NCI-H128 (cell line): ENCODE data around the gene DPF1.

ENCODE experiments used
- DNase-seq: peaks from one replicate; lab custom pipeline; 2025; ENCODE audit not compliant: unreplicated experiment; lab: John Stamatoyannopoulos, UW

The DPF1 gene

GRCh38 chr19:38201731-38202130 lies 22.3 kb downstream of the DPF1 start:
- DNase-seq = no peak

- DNase-seq = no peak
Observed at GRCh38 chr19:38199340-38199739, 24.7 kb downstream of the DPF1 start.

- no peak for DNase-seq
Observed at GRCh38 chr19:38197937-38198704, 25.9 kb downstream of the DPF1 start.

GRCh38 chr19:38196948-38197656 lies 26.9 kb downstream of the DPF1 start:
- no peak for DNase-seq

- DNase-seq = no peak
Observed at GRCh38 chr19:38196245-38196837, 27.7 kb downstream of the DPF1 start.

GRCh38 chr19:38195237-38195636 lies 28.8 kb downstream of the DPF1 start:
- DNase-seq = no peak

GRCh38 chr19:38194061-38194701 lies 29.8 kb downstream of the DPF1 start:
- no peak for DNase-seq

GRCh38 chr19:38193445-38193844 lies 30.6 kb downstream of the DPF1 start:
- DNase-seq = no peak

GRCh38 chr19:38191747-38192146 lies 32.3 kb downstream of the DPF1 start:
- DNase-seq = no peak

- no peak for DNase-seq
Observed at GRCh38 chr19:38190793-38191192, 33.2 kb downstream of the DPF1 start.

- no peak for DNase-seq
Observed at GRCh38 chr19:38190061-38190460, 34.0 kb downstream of the DPF1 start.

- no peak for DNase-seq
Observed at GRCh38 chr19:38185562-38185961, 38.5 kb downstream of the DPF1 start.

GRCh38 chr19:38184815-38185214 lies 39.2 kb downstream of the DPF1 start:
- no peak for DNase-seq

- DNase-seq = no peak
Observed at GRCh38 chr19:38183251-38183897, 40.6 kb downstream of the DPF1 start.

- DNase-seq = no peak
Observed at GRCh38 chr19:38182536-38183210, 41.3 kb downstream of the DPF1 start.

- DNase-seq = no peak
Observed at GRCh38 chr19:38180071-38180470, 44.0 kb downstream of the DPF1 start.

- no peak for DNase-seq
Observed at GRCh38 chr19:38175422-38175821, 48.6 kb downstream of the DPF1 start.

- peak; percentile 30 for DNase-seq
Observed at GRCh38 chr19:38173291-38174041, 50.6 kb downstream of the DPF1 start.

GRCh38 chr19:38172001-38172400 lies 52.0 kb downstream of the DPF1 start:
- no peak for DNase-seq

- no peak for DNase-seq
Observed at GRCh38 chr19:38170334-38170733, 53.7 kb downstream of the DPF1 start.
